A549 (cell line): ENCODE measurements around the gene LMX1B.

Experiments
- BHLHE40 ChIP-seq: IDR thresholded peaks from 2 replicates; pipeline ENCODE4 v1.6.1; 2012; ENCODE audit warnings: low read depth, low read length, inconsistent platforms
- JUN ChIP-seq, 2 experiments: fragments of >200 bp; sonication (Bioruptor Twin); formaldehyde crosslinking; IDR thresholded peaks; 2 replicates in 1 of 2; 3 replicates in 1 of 2; pipeline ENCODE4 v1.6.1; 2016 to 2017
- KDM1A ChIP-seq: fragments of 200-600 bp; sonication (generic); IDR thresholded peaks from 2 replicates; pipeline ENCODE4 v1.6.1; 2016; ENCODE audit warnings: low read depth, mild to moderate bottlenecking
- SMC3 ChIP-seq: fragments of >200 bp; sonication (Bioruptor Twin); formaldehyde crosslinking; IDR thresholded peaks from 3 replicates; pipeline ENCODE4 v1.6.1; 2018; ENCODE audit warnings: inconsistent platforms
- SREBF2 ChIP-seq: fragments of 450-650 bp; IDR thresholded peaks from 2 replicates; pipeline ENCODE4 v1.6.1; 2014; ENCODE audit warnings: mild to moderate bottlenecking, moderate library complexity
- TF ChIP-seq, protein P1 (sequence below): fragments of >200 bp; sonication (Bioruptor Twin); formaldehyde crosslinking; IDR thresholded peaks from 3 replicates; pipeline ENCODE4 v1.5.1; 2016
- TF ChIP-seq, protein P2 (sequence below): fragments of 450-650 bp; IDR thresholded peaks from 2 replicates; pipeline ENCODE4 v1.6.1; 2014; ENCODE audit warnings: antibody characterized with exemption

DNA sequence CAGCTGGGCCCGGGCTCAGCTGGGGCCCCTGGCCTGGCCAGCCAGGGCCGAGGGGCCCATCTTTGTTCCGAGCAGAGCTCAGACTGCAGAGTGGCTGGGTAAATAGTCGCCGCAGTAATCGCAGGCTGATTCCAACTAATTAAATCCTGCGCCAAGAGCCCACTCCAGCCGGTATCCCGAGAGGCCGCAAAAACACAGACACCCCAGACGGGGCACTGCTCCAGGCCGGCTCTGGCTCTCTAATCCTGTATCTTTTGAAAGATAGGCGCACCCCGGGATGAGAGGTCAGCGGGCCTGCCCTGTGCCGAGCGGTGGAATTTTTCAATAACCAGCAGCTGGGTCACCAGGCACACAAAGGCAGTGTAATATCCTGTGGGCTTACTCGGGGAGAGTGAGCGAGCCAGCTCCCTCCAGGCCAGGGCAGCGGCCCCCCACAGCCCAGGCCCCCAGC, 57.7 kb downstream of the LMX1B start:
- TF ChIP-seq JUN (IDR thresholded peaks at IDR 0.05), result no peak
- TF ChIP-seq, protein P1, sequence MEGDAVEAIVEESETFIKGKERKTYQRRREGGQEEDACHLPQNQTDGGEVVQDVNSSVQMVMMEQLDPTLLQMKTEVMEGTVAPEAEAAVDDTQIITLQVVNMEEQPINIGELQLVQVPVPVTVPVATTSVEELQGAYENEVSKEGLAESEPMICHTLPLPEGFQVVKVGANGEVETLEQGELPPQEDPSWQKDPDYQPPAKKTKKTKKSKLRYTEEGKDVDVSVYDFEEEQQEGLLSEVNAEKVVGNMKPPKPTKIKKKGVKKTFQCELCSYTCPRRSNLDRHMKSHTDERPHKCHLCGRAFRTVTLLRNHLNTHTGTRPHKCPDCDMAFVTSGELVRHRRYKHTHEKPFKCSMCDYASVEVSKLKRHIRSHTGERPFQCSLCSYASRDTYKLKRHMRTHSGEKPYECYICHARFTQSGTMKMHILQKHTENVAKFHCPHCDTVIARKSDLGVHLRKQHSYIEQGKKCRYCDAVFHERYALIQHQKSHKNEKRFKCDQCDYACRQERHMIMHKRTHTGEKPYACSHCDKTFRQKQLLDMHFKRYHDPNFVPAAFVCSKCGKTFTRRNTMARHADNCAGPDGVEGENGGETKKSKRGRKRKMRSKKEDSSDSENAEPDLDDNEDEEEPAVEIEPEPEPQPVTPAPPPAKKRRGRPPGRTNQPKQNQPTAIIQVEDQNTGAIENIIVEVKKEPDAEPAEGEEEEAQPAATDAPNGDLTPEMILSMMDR, result no peak
- TF ChIP-seq, protein P2, sequence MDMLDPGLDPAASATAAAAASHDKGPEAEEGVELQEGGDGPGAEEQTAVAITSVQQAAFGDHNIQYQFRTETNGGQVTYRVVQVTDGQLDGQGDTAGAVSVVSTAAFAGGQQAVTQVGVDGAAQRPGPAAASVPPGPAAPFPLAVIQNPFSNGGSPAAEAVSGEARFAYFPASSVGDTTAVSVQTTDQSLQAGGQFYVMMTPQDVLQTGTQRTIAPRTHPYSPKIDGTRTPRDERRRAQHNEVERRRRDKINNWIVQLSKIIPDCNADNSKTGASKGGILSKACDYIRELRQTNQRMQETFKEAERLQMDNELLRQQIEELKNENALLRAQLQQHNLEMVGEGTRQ, result no peak
- no peak for TF ChIP-seq KDM1A
- TF ChIP-seq BHLHE40, result no peak
- no peak for TF ChIP-seq SREBF2
- no peak for TF ChIP-seq SMC3
